ENCODE data around the gene FUBP1.
"Not testable (repeated sequence)": the region's sequence is repeated elsewhere in the genome, so short reads cannot be mapped to it uniquely, and the experiment has no call there.

Gene FUBP1, protein sequence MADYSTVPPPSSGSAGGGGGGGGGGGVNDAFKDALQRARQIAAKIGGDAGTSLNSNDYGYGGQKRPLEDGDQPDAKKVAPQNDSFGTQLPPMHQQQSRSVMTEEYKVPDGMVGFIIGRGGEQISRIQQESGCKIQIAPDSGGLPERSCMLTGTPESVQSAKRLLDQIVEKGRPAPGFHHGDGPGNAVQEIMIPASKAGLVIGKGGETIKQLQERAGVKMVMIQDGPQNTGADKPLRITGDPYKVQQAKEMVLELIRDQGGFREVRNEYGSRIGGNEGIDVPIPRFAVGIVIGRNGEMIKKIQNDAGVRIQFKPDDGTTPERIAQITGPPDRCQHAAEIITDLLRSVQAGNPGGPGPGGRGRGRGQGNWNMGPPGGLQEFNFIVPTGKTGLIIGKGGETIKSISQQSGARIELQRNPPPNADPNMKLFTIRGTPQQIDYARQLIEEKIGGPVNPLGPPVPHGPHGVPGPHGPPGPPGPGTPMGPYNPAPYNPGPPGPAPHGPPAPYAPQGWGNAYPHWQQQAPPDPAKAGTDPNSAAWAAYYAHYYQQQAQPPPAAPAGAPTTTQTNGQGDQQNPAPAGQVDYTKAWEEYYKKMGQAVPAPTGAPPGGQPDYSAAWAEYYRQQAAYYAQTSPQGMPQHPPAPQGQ

GRCh38 chr1:77978969-77979876 lies at the start of gene FUBP1:
TSS of gene FUBP1 (minus strand) at chr1:77979072. CDS start at chr1:77979004, 68 bp downstream.
- peak; percentile 98 for DNase-seq

- not testable (repeated sequence) for DNase-seq
Observed at GRCh38 chr1:78021134-78021533, 42.3 kb upstream of the FUBP1 start.

DNA sequence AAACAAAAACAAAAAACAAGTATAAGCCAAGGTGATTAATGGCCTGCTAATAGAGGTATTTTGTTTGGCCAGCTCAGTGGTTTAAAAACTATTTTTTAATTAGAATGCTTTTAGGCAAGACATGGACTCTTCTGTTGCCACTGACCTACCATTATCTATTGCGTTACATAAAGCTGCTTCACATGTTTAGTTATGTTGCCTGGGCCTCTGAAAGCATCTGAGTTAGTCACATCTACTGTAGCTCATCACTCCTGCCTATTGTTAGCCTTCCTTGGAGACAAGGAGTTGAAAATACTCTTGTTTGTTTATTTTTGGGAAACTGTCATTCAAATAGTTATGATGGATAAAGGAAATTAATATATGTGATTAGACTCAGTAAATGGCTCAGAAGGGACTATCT lies 40.2 kb upstream of the FUBP1 start:
- DNase-seq, result no peak

GRCh38 chr1:78015148-78015547 lies 36.3 kb upstream of the FUBP1 start:
- DNase-seq, result no peak

DNA sequence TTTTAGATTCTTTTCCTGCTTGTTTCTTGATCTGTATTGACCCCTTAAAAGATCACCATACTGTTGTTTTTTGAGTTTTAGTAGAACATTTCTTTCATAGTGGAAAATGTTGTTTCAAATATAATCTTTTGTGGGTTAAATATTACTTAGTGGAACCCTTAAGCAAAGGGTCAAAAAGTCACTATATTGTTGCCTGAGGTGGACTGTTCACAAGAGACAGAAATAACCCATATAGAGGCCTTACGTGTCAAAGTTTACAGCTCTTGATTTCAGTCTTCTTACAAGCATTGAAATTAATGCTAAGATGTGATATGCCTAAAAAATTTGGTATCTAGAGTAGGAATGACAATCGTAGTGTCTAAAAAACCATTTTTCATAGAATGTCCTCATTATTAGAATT lies 32.2 kb upstream of the FUBP1 start:
- no peak for DNase-seq

- no peak for DNase-seq
Observed at GRCh38 chr1:78009836-78010235, 31.0 kb upstream of the FUBP1 start.

- DNase-seq, result no peak
Observed at GRCh38 chr1:78009276-78009675, 30.4 kb upstream of the FUBP1 start.

GRCh38 chr1:78007677-78008341 lies 28.9 kb upstream of the FUBP1 start:
- no peak for DNase-seq

DNA sequence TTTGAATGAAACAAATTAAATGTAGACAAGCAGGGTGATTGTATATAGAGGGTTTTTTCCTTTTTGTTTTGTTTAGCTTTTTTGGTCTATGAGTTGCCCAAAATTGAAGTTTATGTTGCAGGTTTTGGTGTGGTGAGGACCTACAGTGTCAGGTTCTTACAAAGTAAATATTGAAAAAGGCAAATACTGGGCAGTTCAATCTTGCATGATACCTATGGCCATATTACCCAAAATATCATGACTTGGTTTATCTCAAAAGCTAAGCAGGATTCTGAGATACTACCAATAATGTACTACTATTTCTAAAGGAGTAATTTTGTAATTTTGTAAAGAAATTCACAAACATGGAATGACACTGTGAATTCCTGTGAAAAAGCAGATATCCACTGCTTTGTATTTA lies 27.6 kb upstream of the FUBP1 start:
- no peak for DNase-seq

DNA sequence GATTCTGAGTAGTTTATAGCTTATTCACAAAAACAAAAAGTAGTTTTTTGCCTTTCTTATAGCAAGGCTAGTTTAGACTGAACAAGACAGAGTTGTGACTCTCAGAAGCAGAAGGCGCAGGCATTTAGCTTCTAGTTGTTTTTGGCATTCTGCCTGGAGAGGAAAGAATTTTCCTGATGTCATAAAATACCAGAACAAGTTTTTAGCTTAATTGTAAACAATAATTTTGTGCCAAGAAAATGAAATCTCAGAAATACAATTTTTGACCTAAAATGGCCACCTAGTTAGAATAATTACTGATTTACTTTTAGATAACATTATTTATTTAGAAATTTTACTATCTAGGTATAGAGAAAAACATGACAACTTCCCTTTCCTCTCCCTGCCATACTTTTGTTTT lies 26.9 kb upstream of the FUBP1 start:
- peak; percentile 32 for DNase-seq

- DNase-seq, result no peak
Observed at GRCh38 chr1:78005448-78005722, 26.5 kb upstream of the FUBP1 start.

- peak; percentile 91 for DNase-seq
Observed at GRCh38 chr1:78004719-78005447, 26.0 kb upstream of the FUBP1 start, which contains the start of gene DNAJB4. TSS of gene DNAJB4 (plus strand) at chr1:78004939. CDS start at chr1:78005111, 172 bp downstream.

- peak; percentile 80 for DNase-seq
Observed at GRCh38 chr1:78003882-78004718, 25.2 kb upstream of the FUBP1 start.

GRCh38 chr1:78003070-78003746 lies 24.3 kb upstream of the FUBP1 start:
- peak; percentile 39 for DNase-seq

GRCh38 chr1:78000536-78000935 lies 21.7 kb upstream of the FUBP1 start:
- DNase-seq, result not testable (repeated sequence)

- DNase-seq, result no peak
Observed at GRCh38 chr1:77996734-77997133, 17.9 kb upstream of the FUBP1 start.

DNA sequence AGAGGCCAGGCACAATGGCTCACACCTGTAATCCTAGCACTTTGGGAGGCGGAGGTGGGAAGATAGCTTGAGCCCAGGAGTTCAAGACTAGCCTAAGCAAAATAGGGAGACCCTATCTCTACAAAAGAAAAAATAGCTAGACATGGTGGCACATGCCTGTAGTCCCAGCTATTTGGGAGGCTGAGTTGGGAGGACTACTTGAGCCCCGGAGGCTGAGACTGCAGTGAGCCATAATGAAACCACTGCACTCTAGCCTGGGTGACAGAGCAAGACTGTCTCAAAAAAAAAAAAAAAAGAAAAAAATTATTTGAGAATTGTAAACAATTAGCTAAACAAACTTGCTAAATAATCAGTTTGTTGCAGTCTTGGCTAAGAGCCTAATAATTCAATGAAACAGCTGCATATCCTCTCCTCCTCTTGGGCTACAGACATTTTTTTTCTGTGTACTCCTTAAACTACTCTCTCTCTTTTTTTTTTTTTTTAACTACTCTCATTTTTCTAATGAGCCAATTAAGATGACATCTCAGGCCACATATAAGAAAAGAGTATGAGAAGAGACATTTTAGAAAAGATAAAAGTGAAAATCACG lies 15.3 kb upstream of the FUBP1 start:
- DNase-seq, result no peak

DNA sequence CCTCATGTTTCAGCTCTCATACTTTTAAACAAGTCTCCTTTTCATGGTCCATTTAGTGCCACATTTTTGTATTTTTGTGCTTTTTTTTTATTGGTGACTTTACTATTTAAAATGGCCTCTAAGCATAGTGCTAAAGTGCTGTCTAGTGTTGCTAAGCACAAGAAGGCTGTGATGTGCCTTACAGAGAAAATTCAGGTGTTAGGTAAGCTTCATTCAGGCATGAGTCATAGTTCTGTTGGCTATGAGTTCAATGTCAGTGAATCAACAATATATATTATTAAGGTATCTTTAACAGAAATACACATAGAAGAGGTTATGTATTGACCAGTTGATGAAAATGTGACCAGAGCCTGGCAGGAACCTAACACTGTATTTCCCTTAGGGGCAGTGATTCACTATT lies 12.8 kb upstream of the FUBP1 start:
- DNase-seq, result no peak

DNA sequence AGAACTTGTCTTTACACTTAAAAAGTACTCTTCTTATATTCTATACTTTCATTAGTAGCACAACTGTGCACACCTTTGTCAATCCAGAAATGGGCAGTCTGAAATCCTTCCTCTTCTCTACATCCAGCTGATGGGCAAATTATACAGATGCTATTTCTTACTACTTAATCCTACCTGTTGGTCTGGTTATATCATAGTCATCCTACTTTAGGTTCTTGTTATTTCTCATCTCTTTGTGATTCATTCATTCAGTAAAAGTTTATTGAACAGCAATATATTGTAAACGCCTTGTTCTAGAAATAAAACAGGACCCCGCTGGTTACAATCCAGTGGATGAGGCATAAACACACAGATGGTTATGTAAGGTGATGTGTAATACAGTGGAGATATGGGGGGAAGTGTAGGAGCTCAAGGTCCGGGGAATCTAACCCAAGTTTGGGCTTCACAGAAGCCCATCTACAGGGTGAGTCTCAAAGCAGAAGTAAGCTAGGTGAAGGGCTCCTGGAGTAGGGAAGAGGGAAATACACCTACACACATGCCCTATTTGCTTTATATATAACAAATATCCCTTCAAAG lies 11.8 kb upstream of the FUBP1 start:
- no peak for DNase-seq

DNA sequence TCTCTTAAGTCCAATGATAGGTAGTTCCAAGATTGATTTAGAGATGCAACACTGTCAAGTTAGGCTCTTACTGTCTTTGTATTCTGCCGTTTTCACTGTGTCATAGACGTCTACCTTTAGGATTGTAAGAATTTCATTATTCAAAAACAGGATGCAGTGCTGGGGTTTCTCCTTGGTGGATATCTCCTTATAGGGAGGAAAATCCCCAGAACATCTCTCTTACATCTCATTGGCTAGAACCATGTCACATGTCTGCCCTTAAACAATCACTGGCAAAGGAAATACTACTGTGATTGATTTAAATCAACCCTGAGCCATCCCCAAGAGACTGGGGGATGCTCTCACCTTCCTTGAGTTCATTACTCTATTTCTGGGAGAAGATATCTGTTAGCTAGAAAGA lies 10.9 kb upstream of the FUBP1 start:
- DNase-seq, result no peak

Data from KG1 (cell line).